ENCODE data around the gene CEP120.
"Not testable (repeated sequence)": the region's sequence is repeated elsewhere in the genome, so short reads cannot be mapped to it uniquely, and the experiment has no call there.

CEP120 gene

GRCh38 chr5:123344816-123345426 is 78.3 kb downstream of the CEP120 start:
- Histone ChIP-seq H3K4me3 (ENCODE audit: low read depth, low read length) (no peak overlapping the region), H3K36me3 (peaks cover 7% of the 10 kb centered on the region), H3K27me3 (ENCODE audit: insufficient read depth, low read depth, severe bottlenecking) (no peaks in the 10 kb centered on the region), H3K27ac (no peak overlapping the region), H3K9me3 (ENCODE audit: severe bottlenecking) (no peaks in the 10 kb centered on the region)
- TF ChIP-seq CTCF (IDR thresholded peaks at IDR 0.05; ENCODE audit: low read depth, low read length) = peak; percentile 56
- DNase-seq = peak; percentile 9

- Histone ChIP-seq H3K36me3 (no peaks in the 10 kb centered on the region), H3K4me3 (ENCODE audit: low read depth, low read length) (no peak overlapping the region), H3K9me3 (ENCODE audit: severe bottlenecking) (no peaks in the 10 kb centered on the region), H3K27ac (no peak overlapping the region), H3K27me3 (ENCODE audit: insufficient read depth, low read depth, severe bottlenecking) (no peaks in the 10 kb centered on the region)
- no peak for DNase-seq
- no peak for TF ChIP-seq CTCF (IDR thresholded peaks at IDR 0.05; ENCODE audit: low read depth, low read length)
These were observed 82.3 kb downstream of the CEP120 start for GRCh38 chr5:123340928-123341327.

GRCh38 chr5:123308377-123308776 is 114.8 kb downstream of the CEP120 start:
- not testable (repeated sequence) for H3K27me3 ChIP-seq (ENCODE audit: insufficient read depth, low read depth, severe bottlenecking); H3K4me3 ChIP-seq (ENCODE audit: low read depth, low read length); H3K36me3 ChIP-seq; H3K27ac ChIP-seq; H3K9me3 ChIP-seq (ENCODE audit: severe bottlenecking)
- DNase-seq = peak; percentile 15

- Histone ChIP-seq H3K27ac (no peak overlapping the region), H3K36me3 (no peaks in the 10 kb centered on the region), H3K4me3 (ENCODE audit: low read depth, low read length) (no peak overlapping the region), H3K27me3 (ENCODE audit: insufficient read depth, low read depth, severe bottlenecking) (no peaks in the 10 kb centered on the region), H3K9me3 (ENCODE audit: severe bottlenecking) (no peaks in the 10 kb centered on the region)
- DNase-seq = no peak
- TF ChIP-seq CTCF (IDR thresholded peaks at IDR 0.05; ENCODE audit: low read depth, low read length) = no peak
These were observed 117.5 kb downstream of the CEP120 start for GRCh38 chr5:123305751-123306150.

- DNase-seq = no peak
- Histone ChIP-seq H3K27me3 (ENCODE audit: insufficient read depth, low read depth, severe bottlenecking) (no peaks in the 10 kb centered on the region), H3K27ac (no peak overlapping the region), H3K36me3 (no peaks in the 10 kb centered on the region), H3K4me3 (ENCODE audit: low read depth, low read length) (no peak overlapping the region), H3K9me3 (ENCODE audit: severe bottlenecking) (no peaks in the 10 kb centered on the region)
- TF ChIP-seq CTCF (IDR thresholded peaks at IDR 0.05; ENCODE audit: low read depth, low read length) = no peak
These were observed 118.4 kb downstream of the CEP120 start for GRCh38 chr5:123304777-123305316.

GRCh38 chr5:123303802-123304201 is 119.4 kb downstream of the CEP120 start:
- TF ChIP-seq CTCF (IDR thresholded peaks at IDR 0.05; ENCODE audit: low read depth, low read length) = no peak
- Histone ChIP-seq H3K9me3 (ENCODE audit: severe bottlenecking) (no peaks in the 10 kb centered on the region), H3K27ac (no peak overlapping the region), H3K36me3 (no peaks in the 10 kb centered on the region), H3K27me3 (ENCODE audit: insufficient read depth, low read depth, severe bottlenecking) (no peaks in the 10 kb centered on the region), H3K4me3 (ENCODE audit: low read depth, low read length) (no peak overlapping the region)
- DNase-seq = no peak

All from WERI-Rb-1 (cell line).